ENCODE data around the gene TRNAU1AP. TPM values are rescaled to one million over a fixed set of nuclear protein-coding genes. Genes with fewer than 3 reads are reported as not detected.

TRNAU1AP gene
- total and polyA plus RNA-seq, 2 of the 13 experiments (the other 11 are each of a cell fraction or from before 2014, with no cell fraction given) = 29.0 to 42.9 TPM

- TF ChIP-seq ZNF691 (CRISPR knock-in tag; IDR thresholded peaks at IDR 0.05; ENCODE audit: borderline replicate concordance, low read depth) (no peak), CBX5 (CRISPR knock-in tag; IDR thresholded peaks at IDR 0.05; ENCODE audit: borderline replicate concordance) (no peak), ZMYM2 (CRISPR knock-in tag; IDR thresholded peaks at IDR 0.05) (no peak), STAG1 (CRISPR knock-in tag; IDR thresholded peaks at IDR 0.05) (peak; percentile 94), MYPOP (CRISPR knock-in tag; IDR thresholded peaks at IDR 0.05) (no peak), NFKBIZ (CRISPR knock-in tag; IDR thresholded peaks at IDR 0.05) (0 out of 2 replicates have a peak, but pooled peaks have one; percentile 30), THAP11 (CRISPR knock-in tag; IDR thresholded peaks at IDR 0.05) (peak; percentile 61), ZBTB3 (CRISPR knock-in tag; IDR thresholded peaks at IDR 0.05; ENCODE audit: borderline replicate concordance, low read depth) (no peak), THYN1 (CRISPR knock-in tag; IDR thresholded peaks at IDR 0.05; ENCODE audit: borderline replicate concordance, low read depth) (no peak), ZBTB14 (CRISPR knock-in tag; IDR thresholded peaks at IDR 0.05) (no peak), UBTF (CRISPR knock-in tag; IDR thresholded peaks at IDR 0.05) (no peak), ZNF367 (CRISPR knock-in tag; IDR thresholded peaks at IDR 0.05; ENCODE audit: borderline replicate concordance) (no peak), ZNF792 (CRISPR knock-in tag; IDR thresholded peaks at IDR 0.05) (no peak), ERF (CRISPR knock-in tag; IDR thresholded peaks at IDR 0.05) (0 out of 2 replicates have a peak, but pooled peaks have one; percentile 42), ZNF704 (CRISPR knock-in tag; IDR thresholded peaks at IDR 0.05; ENCODE audit: borderline replicate concordance) (no peak), ISX (CRISPR knock-in tag; conservative IDR thresholded peaks at IDR 0.05) (no peak), GFI1 (CRISPR knock-in tag; IDR thresholded peaks at IDR 0.05; ENCODE audit: borderline replicate concordance) (0 out of 2 replicates have a peak, but pooled peaks have one; percentile 23), FOXJ3 (CRISPR knock-in tag; IDR thresholded peaks at IDR 0.05; ENCODE audit: borderline replicate concordance) (no peak), HIVEP1 (CRISPR knock-in tag; IDR thresholded peaks at IDR 0.05) (no peak), RAD21 (CRISPR knock-in tag; IDR thresholded peaks at IDR 0.05) (peak; percentile 78), BHLHE40 (IDR thresholded peaks at IDR 0.05; ENCODE audit: low read length) (no peak), ZNF225 (CRISPR knock-in tag; IDR thresholded peaks at IDR 0.05) (no peak), TEAD3 (CRISPR knock-in tag; optimal IDR thresholded peaks at IDR 0.05; ENCODE audit: borderline replicate concordance) (peak; percentile 47)
Observed at GRCh38 chr1:28602536-28603439, 49.9 kb downstream of the TRNAU1AP start (continued).
